HAP-1 (cell line): ENCODE results near the gene TNIK.

Experiments used
- DNase-seq, 2 experiments: peaks; one replicate each; pipeline ENCODE4 v3.0.0-alpha.2; 2016 to 2020; ENCODE audit warnings: low spot score in 2 of 2
- H3K27me3 ChIP-seq: fragments of 250-450 bp; sonication (Bioruptor Pico); 2 replicates; pipeline ENCODE4 v1.5.1; 2020; ENCODE audit warnings: low read depth, mild to moderate bottlenecking, moderate library complexity
- H3K36me3 ChIP-seq: fragments of 250-450 bp; sonication (Bioruptor Pico); replicated peaks from 2 replicates; pipeline ENCODE4 v1.5.1; 2020; ENCODE audit warnings: mild to moderate bottlenecking
- H3K4me1 ChIP-seq: fragments of 250-450 bp; sonication (Bioruptor Pico); 2 replicates; pipeline ENCODE4 v1.5.1; 2020; ENCODE audit warnings: mild to moderate bottlenecking
- H3K4me3 ChIP-seq: fragments of 250-450 bp; sonication (Bioruptor Pico); 2 replicates; pipeline ENCODE4 v1.5.1; 2020; ENCODE audit warnings: mild to moderate bottlenecking, moderate library complexity
- H3K9me3 ChIP-seq: fragments of 250-450 bp; sonication (Bioruptor Pico); 2 replicates; pipeline ENCODE4 v1.5.1; 2020; ENCODE audit warnings: mild to moderate bottlenecking, moderate library complexity
- in situ Hi-C: fragments of 300-500 bp; cut with MboI; formaldehyde crosslinking; loops from 3 replicates; pipeline ENCODE4 v1.14.3; 2020; ENCODE audit warnings: low sequenced_read_pairs, inconsistent platforms, mixed read lengths

TNIK gene

DNA sequence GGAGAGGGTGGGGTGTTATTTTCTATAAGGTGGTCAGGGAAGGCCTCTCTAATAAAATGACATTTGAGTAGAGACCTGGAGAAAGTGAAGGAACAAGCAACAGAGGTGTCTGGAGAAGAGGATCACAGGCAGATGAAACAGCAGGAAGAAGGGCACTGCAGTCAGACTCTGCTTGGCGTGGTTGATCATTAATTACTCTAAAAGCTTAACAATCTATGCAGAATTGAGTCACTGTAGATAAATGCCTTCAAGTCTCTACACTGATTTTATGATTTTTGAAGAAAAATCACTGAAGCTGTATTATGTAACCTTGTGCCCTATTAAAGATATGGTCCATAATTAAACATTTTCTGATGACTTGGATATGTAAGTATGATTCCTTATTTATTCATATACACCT is 114.2 kb downstream of the TNIK start:
- in situ Hi-C loops: no loop called here
- Histone ChIP-seq H3K4me1 (peaks cover 10% of the 10 kb centered on the region), H3K4me3 (no peak overlapping the region)

DNA sequence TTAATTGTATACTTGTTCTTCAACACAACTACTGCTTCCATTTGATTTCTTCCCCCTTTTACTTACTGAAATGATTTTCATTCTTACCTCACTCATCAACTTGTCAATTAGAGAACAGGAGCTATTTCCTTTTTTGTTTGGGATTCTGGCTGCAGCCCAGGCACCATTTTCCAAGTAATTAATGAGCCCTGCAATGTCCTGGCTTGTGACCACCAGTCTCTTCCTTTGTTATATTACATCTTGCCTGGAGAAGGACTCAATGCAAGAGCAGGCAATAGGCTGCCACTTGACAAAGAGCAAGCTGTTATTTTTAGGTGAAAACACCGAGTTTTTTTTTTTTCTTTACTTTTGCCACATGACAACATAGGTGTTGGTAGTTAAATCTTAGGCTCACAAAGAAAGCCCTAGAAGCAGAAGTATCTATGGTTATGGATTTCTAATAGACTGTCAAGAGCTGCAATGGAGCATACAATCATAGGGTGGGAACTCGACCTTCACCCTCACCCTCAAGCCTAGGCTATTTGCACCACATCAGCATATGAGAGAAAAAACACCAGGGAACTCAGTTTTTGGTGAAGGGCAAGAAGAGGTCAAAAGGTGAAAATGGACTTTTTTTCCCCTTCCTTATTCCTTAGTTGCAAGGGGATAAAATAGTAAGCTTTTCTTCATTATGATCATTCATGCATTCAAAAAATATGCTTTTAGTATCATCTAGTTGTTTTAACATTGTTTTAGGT is 114.9 kb downstream of the TNIK start:
- Histone ChIP-seq H3K4me1 (peaks cover 10% of the 10 kb centered on the region), H3K36me3 (no peaks in the 10 kb centered on the region), H3K4me3 (no peak overlapping the region), H3K27me3 (no peaks in the 10 kb centered on the region), H3K9me3 (no peaks in the 10 kb centered on the region)
- in situ Hi-C loops: no loop called here
- DNase-seq: no peak

More for the DNA sequence above, 114.2 kb downstream of the TNIK start:
- H3K27me3 ChIP-seq: no peaks in the 10 kb centered on the region
- H3K36me3 ChIP-seq: no peaks in the 10 kb centered on the region
- H3K9me3 ChIP-seq: no peaks in the 10 kb centered on the region
- DNase-seq: no peak

DNA sequence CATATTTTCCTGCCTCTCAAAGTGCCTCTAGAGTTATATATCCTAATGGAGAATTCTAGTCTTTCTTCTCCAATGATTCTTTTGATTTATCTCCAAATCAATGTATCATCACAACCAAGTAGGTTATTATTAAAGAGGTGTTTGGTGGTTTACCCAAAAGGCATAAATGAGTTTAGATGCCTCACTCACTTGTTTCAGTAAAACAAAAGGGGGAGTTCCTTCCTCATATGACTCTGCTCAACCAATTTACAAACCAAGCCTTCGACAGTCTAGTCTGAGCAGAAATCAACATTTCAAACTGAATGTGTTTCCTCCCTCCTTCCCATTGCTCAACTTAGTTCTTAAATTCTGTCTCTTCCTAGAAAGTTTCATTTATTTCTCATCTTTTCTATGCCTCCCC is 116.5 kb downstream of the TNIK start:
- no peak for DNase-seq
- H3K9me3 ChIP-seq: no peaks in the 10 kb centered on the region
- no peak overlapping the region for H3K4me3 ChIP-seq
- no peaks in the 10 kb centered on the region for H3K36me3 ChIP-seq
- no peaks in the 10 kb centered on the region for H3K27me3 ChIP-seq
- in situ Hi-C loops: no loop called here
- H3K4me1 ChIP-seq: peaks cover 3% of the 10 kb centered on the region; the same call in 1 of the 2 replicates

DNA sequence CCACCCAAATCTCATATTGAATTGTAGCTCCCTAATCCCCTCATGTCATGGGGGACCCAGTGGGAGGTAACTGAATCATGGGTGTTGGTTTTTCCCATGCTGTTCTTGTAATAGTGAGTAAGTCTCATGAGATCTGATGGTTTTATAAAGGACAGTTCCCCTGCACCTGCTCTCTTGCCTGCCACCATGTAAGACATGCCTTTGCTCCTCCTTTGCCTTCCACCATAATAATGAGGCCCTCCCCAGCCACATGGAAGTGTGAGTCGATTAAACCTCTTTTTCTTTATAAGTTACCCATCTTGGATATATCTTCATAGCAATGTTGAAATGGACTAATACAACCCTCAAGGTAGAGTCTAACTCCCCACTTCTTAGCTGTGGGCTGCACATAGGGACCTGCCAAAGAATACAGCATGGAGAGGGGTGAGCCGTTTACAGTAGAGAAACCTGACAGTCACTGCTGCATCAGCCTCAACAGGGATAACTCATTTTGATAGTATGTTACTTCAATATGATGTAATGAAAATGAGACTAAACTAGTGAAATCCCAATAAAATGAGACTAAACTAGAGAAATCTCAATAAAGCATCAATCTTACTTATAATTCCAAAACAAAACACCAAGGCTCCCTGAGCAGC is 117.3 kb downstream of the TNIK start:
- in situ Hi-C loops: no loop called here
- no peak for DNase-seq
- peaks cover 3% of the 10 kb centered on the region; the same call in 1 of the 2 replicates for H3K4me1 ChIP-seq
- no peaks in the 10 kb centered on the region for H3K9me3 ChIP-seq
- no peaks in the 10 kb centered on the region for H3K36me3 ChIP-seq
- no peak overlapping the region for H3K4me3 ChIP-seq
- H3K27me3 ChIP-seq: no peaks in the 10 kb centered on the region

DNA sequence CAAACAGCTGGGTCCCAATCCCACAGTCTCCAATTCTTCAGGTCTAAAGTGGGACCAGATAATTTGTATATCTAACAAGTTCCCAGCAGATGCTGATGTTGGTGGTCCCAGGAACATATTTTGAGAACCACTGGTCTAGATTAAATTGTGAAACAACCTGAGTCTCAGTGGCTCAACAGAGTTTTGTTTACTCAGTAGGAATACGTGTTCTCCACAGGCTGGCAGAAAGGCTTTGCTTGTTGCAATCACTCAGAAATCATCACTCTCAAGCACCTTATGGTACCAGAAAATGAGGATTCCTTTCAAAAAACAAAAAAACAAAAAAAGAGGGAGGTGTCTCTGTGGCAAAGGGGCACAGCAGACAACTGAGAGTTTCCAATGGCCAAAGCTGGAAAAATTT is 118.0 kb downstream of the TNIK start:
- no peak for DNase-seq
- in situ Hi-C loops: no loop called here
- no peaks in the 10 kb centered on the region for H3K4me1 ChIP-seq
- H3K27me3 ChIP-seq: no peaks in the 10 kb centered on the region
- H3K36me3 ChIP-seq: no peaks in the 10 kb centered on the region
- H3K4me3 ChIP-seq: no peak overlapping the region
- H3K9me3 ChIP-seq: no peaks in the 10 kb centered on the region

DNA sequence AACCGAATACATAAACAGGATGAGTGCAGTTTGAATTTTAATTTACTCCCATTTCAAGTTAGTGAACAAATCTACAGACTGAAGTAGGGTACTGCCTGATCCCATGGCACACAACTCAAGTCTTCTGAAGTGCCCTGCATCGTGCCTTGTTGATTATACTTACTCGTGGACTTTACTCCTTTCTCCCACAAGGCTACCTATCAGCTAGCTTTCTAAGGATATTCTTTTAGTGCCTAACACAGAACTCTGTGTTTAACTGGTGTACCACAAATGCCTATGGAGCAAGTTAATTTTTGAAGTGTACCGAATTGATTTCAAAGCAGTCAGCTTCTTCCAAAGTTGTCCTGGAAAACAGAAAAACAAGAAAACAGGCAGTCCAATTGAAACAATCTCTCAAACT is 119.8 kb downstream of the TNIK start:
- no peak for DNase-seq
- Histone ChIP-seq H3K36me3 (no peaks in the 10 kb centered on the region), H3K4me3 (no peak overlapping the region), H3K4me1 (peaks cover 6% of the 10 kb centered on the region), H3K27me3 (no peaks in the 10 kb centered on the region; the same call in 1 of the 2 replicates), H3K9me3 (no peaks in the 10 kb centered on the region)
- in situ Hi-C loops: no loop called here

DNA sequence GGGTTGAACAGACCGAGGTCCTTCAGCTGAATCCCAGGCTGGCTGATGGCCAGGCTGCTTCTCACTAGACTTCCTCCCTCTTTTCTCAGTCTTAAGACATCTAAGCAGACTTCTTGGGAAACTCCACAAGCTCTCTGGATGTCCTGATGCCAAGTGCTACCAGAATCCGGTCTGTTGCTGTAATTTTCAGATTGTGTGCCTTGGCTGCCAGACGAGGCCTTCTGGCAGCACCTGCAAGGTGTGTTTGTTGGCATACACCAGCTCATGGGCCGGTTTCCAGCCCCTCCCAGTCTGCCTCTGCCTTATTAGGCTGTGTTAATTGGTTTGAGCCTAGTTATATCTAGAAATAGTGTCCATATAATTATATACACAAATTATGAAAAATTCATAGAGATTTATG is 120.6 kb downstream of the TNIK start:
- in situ Hi-C loops: no loop called here
- Histone ChIP-seq H3K36me3 (no peaks in the 10 kb centered on the region), H3K9me3 (no peaks in the 10 kb centered on the region), H3K27me3 (no peaks in the 10 kb centered on the region; the same call in 1 of the 2 replicates), H3K4me1 (peaks cover 12% of the 10 kb centered on the region), H3K4me3 (no peak overlapping the region)
- no peak for DNase-seq

DNA sequence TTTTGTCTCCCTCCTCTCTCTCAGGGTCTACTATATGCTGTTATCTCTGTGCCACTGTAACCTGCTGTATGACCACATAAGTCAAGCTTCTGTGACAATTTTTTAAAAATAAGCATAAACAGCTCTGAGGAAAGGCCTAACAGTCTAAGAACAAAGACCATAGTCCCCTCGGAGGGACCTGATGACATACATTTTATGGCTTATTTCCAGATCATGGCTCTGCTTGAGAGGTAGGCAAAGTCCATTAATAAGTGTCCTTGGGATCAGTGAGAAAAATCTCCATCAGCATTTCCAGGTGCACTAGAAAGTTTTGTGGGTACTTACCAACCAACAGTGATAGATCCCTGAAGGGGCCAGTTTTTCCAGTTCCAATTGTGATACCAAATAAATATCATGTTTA is 123.8 kb downstream of the TNIK start:
- Histone ChIP-seq H3K9me3 (no peaks in the 10 kb centered on the region), H3K4me3 (no peak overlapping the region), H3K4me1 (peaks cover 12% of the 10 kb centered on the region), H3K27me3 (no peaks in the 10 kb centered on the region; the same call in 1 of the 2 replicates), H3K36me3 (no peaks in the 10 kb centered on the region)
- in situ Hi-C loops: no loop called here
- no peak for DNase-seq

DNA sequence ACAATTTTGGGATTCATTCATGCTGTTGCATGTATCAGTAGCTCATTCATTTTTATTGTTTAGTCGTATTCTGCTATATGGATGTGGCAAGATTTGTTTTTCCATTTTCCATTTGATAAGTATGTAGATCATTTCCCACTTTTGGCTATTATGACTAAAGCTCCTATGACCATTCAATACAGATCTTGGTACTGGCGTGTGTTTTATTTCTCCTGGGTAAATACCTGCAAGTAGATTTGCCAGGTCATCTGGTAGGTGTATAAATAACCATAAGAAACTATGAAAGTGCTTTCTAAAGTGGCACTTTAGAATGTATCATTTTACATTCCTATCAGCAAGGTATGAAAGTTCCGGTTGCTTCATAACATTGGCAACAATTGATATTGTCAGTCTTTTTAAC is 124.6 kb downstream of the TNIK start:
- in situ Hi-C loops: no loop called here
- peaks cover 12% of the 10 kb centered on the region for H3K4me1 ChIP-seq
- DNase-seq: peak in 1 of 2 experiments; percentile 52
- no peak overlapping the region for H3K4me3 ChIP-seq
- H3K36me3 ChIP-seq: no peaks in the 10 kb centered on the region
- H3K27me3 ChIP-seq: no peaks in the 10 kb centered on the region; the same call in 1 of the 2 replicates
- H3K9me3 ChIP-seq: no peaks in the 10 kb centered on the region

DNA sequence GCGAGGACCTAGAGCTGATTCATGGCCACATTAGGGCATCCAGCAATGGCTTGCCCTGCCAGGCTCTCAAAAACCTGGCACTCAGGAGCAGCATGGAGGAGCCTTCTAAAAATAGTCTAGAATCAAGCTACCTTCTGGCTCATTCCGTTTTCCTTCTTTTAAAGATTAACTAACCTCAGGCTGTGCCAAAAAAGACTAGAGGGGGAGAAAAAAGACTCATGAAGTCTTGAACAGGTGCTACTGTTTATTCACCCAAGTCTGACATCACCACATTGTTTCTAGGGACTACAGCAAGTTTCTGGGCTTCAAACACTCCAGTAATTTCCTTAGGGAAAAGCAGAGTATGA is 125.8 kb downstream of the TNIK start:
- Histone ChIP-seq H3K4me1 (peaks cover 18% of the 10 kb centered on the region), H3K27me3 (no peaks in the 10 kb centered on the region; the same call in 1 of the 2 replicates), H3K36me3 (no peaks in the 10 kb centered on the region), H3K9me3 (no peaks in the 10 kb centered on the region), H3K4me3 (no peak overlapping the region)
- in situ Hi-C loops: no loop called here
- DNase-seq: no peak

DNA sequence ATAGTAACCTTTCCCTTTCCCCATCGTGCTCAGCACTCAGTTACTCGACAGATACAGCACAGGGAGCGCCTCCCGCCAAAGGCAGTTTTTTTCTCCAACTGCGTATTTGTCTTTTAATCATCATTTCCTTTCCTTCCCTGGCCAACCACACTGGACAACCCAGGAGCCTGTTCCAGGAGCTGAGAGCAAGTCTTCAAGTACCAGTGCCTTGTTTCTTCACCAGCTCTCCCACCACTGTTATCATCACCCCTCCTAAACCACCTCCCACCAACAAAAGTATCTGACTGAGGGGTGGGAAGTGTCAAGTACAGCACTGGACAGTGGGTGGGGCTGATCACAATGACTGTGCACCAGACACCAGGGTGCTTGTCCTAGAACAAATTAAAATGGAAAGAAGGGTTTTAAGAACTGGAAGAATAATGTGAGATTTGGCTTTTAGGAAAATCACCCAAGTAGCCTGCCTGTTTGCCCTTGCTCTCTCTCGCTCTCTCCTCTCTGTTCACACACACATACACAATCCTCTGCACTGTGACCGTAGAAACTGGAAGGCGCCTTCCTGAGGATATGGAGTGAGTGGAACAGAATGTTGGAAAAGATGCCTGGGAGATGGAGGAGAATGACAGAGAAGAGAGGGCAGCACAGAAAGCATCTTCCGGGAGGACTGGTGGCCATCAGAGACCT is 126.3 kb downstream of the TNIK start:
- Histone ChIP-seq H3K4me3 (no peak overlapping the region), H3K36me3 (no peaks in the 10 kb centered on the region), H3K9me3 (no peaks in the 10 kb centered on the region), H3K27me3 (no peaks in the 10 kb centered on the region; the same call in 1 of the 2 replicates), H3K4me1 (peaks cover 19% of the 10 kb centered on the region)
- no peak for DNase-seq
- in situ Hi-C loops: no loop called here

DNA sequence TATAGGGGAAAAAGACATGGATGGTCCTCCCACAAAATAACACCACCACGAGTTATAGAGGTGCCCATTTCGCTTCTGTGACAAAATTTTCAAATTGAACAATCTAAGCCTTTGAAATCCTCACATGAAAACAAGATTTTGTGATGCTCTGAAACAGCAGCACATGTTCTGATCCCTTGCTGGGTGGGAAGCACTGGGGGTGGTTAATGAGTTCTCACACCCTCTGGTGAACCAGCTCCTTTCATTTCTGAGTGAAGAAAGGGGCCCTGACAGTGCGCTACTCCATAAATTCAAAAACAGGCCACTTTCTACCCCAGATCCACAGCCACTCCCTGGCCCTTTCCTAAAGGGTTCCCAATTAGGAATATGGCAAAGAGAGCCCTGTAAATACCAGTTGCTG is 129.3 kb downstream of the TNIK start:
- H3K27me3 ChIP-seq: no peaks in the 10 kb centered on the region; the same call in 1 of the 2 replicates
- DNase-seq: no peak
- no peak overlapping the region for H3K4me3 ChIP-seq
- no peaks in the 10 kb centered on the region for H3K9me3 ChIP-seq
- in situ Hi-C loops: no loop called here
- H3K4me1 ChIP-seq: peaks cover 24% of the 10 kb centered on the region
- H3K36me3 ChIP-seq: no peaks in the 10 kb centered on the region

DNA sequence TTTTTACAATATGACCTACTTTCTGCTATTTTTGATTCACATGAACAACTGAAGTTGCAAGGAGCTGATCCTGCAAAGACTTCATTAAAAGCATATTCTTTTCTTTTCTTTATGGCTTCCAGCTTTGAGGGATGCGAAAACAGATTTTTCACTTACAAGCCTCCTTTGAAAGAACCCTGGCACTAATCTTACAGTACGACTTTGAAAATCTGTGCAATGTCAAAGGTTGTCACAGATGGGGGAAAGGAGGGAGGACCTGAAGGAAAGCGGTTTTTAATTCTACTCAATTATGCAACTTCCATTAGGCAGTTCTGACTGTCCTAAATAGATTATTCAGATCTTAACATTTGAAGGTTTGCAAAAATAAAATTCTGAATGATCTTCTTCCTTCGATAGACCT is 130.5 kb downstream of the TNIK start:
- Histone ChIP-seq H3K36me3 (no peaks in the 10 kb centered on the region), H3K9me3 (no peaks in the 10 kb centered on the region), H3K27me3 (no peaks in the 10 kb centered on the region), H3K4me3 (no peak overlapping the region), H3K4me1 (peaks cover 13% of the 10 kb centered on the region; the same call in 1 of the 2 replicates)
- in situ Hi-C loops: no loop called here
- no peak for DNase-seq
